ENCODE measurements around the gene RFC5. TPM values are rescaled to one million over a fixed set of nuclear protein-coding genes. Genes with fewer than 3 reads are reported as not detected.
A peak's percentile ranks its signal among the peaks of the same experiment; 100 is the strongest.

RFC5 gene
- total RNA-seq, 1 experiment from 2014 or later = 50.4 TPM

GRCh38 chr12:118058881-118059280 is 42.4 kb downstream of the RFC5 start:
- Histone ChIP-seq H3T11ph (ENCODE audit: low read length) (no peak overlapping the region), H3K18ac (ENCODE audit: insufficient read length, low read depth, low read length) (no peak overlapping the region), H2BK12ac (ENCODE audit: insufficient read length, low read depth, low read length) (no peak overlapping the region), H3K79me2 (ENCODE audit: insufficient read depth, low read length) (peaks cover 2% of the 10 kb centered on the region; the same call in 1 of the 2 replicates), H3K56ac (ENCODE audit: insufficient read length, low read depth, low read length) (no peak overlapping the region), H2BK20ac (ENCODE audit: low read depth, low read length, poor library complexity, severe bottlenecking) (no peak overlapping the region), H3K27me3 (ENCODE audit: insufficient read depth, low read length) (no peaks in the 10 kb centered on the region), H4K5ac (ENCODE audit: insufficient read length, low read depth, low read length) (no peak overlapping the region), H3K79me1 (ENCODE audit: insufficient read depth, low read depth, low read length, poor library complexity, severe bottlenecking) (peaks cover 3% of the 10 kb centered on the region), H2AK5ac (ENCODE audit: insufficient read length, low read length) (no peak overlapping the region), H3K4me1 (ENCODE audit: insufficient read depth, low read length) (peaks cover 3% of the 10 kb centered on the region), H4K91ac (ENCODE audit: insufficient read length, low read depth, low read length) (no peak overlapping the region), H3K14ac (ENCODE audit: insufficient read depth, low read length) (no peak overlapping the region), H3K27ac (ENCODE audit: insufficient read length, low read depth, low read length) (no peak overlapping the region), H2BK5ac (ENCODE audit: insufficient read length, low read length) (no peak overlapping the region), H4K20me1 (ENCODE audit: control insufficient read depth, insufficient read depth, insufficient read length) (no peaks in the 10 kb centered on the region), H2BK15ac (ENCODE audit: low read depth, low read length) (no peak overlapping the region), H4K8ac (replicated peaks; ENCODE audit: insufficient read length, low read depth, low read length) (no peak overlapping the region), H3K23me2 (ENCODE audit: insufficient read length, low read depth, low read length, poor library complexity, severe bottlenecking) (peaks cover 24% of the 10 kb centered on the region), H3K23ac (ENCODE audit: insufficient read length, low read depth, low read length) (no peak overlapping the region), H3K4me2 (ENCODE audit: insufficient read depth, insufficient read length, low read length) (no peak overlapping the region), H3K9me3 (ENCODE audit: control insufficient read depth, low read depth, low read length) (no peaks in the 10 kb centered on the region), H2AFZ (ENCODE audit: low read length) (no peak overlapping the region), H2BK120ac (ENCODE audit: low read depth, low read length, poor library complexity, severe bottlenecking) (no peak overlapping the region), H3K9ac (ENCODE audit: extremely low read depth, insufficient read length, low read length) (no peak overlapping the region), H3K4ac (ENCODE audit: low read depth, low read length) (no peak overlapping the region)
- no peaks in the 10 kb centered on the region for H3K27me3 Mint-ChIP-seq (ENCODE audit: low read depth)
- TF ChIP-seq CTCF (conservative IDR thresholded peaks at IDR 0.05) = no peak
- DNase-seq = no peak
- WGBS (ENCODE audit: extremely low coverage, insufficient read length, low lambda C conversion rate) = no CpG with 5 or more reads among the region's 8 CpGs
- peaks cover 30 to 33% of the 10 kb centered on the region in 2 experiments for H3K4me1 Mint-ChIP-seq
- H3K4me3 Mint-ChIP-seq = peak overlapping the region; percentile 73 to 88; a peak in 1 of 5 replicates
- no peaks in the 10 kb centered on the region for H3K9me3 Mint-ChIP-seq
- H3K27ac Mint-ChIP-seq = peak overlapping the region in 1 of 3 experiments; percentile 72; a peak in 3 of 7 replicates
- peaks cover 0 to 13% (median 0%) of the 10 kb centered on the region in 3 experiments; a peak in 2 of 7 replicates for H3K36me3 Mint-ChIP-seq (ENCODE audit: insufficient read depth in 1 of 3, low read depth in 3 of 3)

All from H9 (cell line).